HUES6 (cell line): ENCODE measurements around the gene PRKCI.

Source experiments
- H3K27ac ChIP-seq: 2 replicates; pipeline ENCODE4 v1.7.0; 2013; ENCODE audit warnings: low read depth, mild to moderate bottlenecking, low read length, inconsistent platforms
- H3K27me3 ChIP-seq: 2 replicates; pipeline ENCODE4 v1.6.1; 2013; ENCODE audit warnings: low read length; ENCODE audit not compliant: control insufficient read depth, insufficient read depth
- H3K36me3 ChIP-seq: 2 replicates; pipeline ENCODE4 v1.6.1; 2013; ENCODE audit warnings: low read length; ENCODE audit not compliant: control insufficient read depth, insufficient read depth
- H3K4me1 ChIP-seq: 2 replicates; pipeline ENCODE4 v1.6.1; 2013; ENCODE audit warnings: low read length; ENCODE audit not compliant: control insufficient read depth, insufficient read depth
- H3K4me3 ChIP-seq: 2 replicates; pipeline ENCODE4 v1.5.1; 2013; ENCODE audit warnings: low read depth, low read length
- H3K9ac ChIP-seq: one replicate; pipeline ENCODE4 v1.6.1; 2013; ENCODE audit warnings: mild to moderate bottlenecking, low read length
- H3K9me3 ChIP-seq: 2 replicates; pipeline ENCODE4 v1.6.1; 2013; ENCODE audit warnings: low read depth, low read length; ENCODE audit not compliant: control insufficient read depth, insufficient read depth

Gene PRKCI

DNA sequence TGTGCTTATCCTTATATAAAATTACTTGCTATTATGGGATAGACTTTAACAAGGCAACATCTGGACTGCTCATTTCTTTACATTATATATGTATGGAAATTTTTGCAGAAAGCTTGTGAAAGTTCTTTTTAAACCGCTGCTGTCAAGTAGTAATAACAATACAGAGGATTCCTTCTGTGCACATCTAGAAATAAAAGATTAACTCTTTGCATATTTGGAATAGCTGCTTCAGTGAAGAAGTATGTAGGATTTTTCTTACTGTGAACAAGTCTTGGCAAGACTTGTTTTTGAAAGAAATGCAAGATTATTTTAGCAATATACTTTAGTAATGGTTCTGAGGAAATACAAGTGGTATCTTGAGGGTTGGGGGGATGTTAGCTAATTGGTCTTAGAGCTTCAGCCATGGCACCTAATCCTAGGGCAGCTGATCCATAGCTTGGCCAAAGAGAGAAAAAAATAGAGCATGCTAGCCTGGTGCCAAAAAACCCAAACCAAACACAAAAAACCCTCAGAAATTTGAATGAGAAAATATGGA lies 4.3 kb downstream of the PRKCI start:
- Histone ChIP-seq H3K36me3 (no peaks in the 10 kb centered on the region), H3K4me1 (peaks cover 21% of the 10 kb centered on the region), H3K4me3 (no peak overlapping the region), H3K9me3 (no peaks in the 10 kb centered on the region), H3K27ac (no peak overlapping the region), H3K9ac (no peak overlapping the region), H3K27me3 (no peaks in the 10 kb centered on the region)

GRCh38 chr3:170228093-170228766 lies 6.0 kb downstream of the PRKCI start:
- no peaks in the 10 kb centered on the region for H3K27me3 ChIP-seq
- H3K36me3 ChIP-seq: no peaks in the 10 kb centered on the region
- no peak overlapping the region for H3K4me3 ChIP-seq
- H3K9me3 ChIP-seq: no peaks in the 10 kb centered on the region
- H3K4me1 ChIP-seq: peaks cover 21% of the 10 kb centered on the region
- no peak overlapping the region for H3K9ac ChIP-seq
- H3K27ac ChIP-seq: no peak overlapping the region

DNA sequence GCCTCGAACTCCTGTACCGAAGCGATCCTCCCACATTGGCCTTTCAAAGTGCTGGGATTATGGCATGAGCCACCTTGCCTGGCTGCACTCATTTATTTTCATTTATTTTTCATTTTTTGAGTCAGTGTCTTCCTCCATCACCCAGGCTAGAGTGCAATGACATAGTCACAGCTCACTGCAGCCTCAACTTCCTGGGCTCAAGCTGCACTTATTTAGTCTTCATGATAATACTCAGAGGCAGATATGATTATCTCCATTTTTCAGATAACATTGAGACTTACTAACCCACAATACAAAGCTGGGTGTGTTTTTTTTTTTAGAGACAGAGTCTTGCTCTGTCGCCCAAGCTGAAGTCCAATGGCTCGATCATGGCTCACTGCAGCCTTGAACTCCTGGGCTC lies 10.0 kb downstream of the PRKCI start:
- H3K27ac ChIP-seq: no peak overlapping the region

GRCh38 chr3:170233530-170233929 lies 11.3 kb downstream of the PRKCI start:
- H3K9ac ChIP-seq: no peak overlapping the region
- H3K27ac ChIP-seq: no peak overlapping the region
- no peaks in the 10 kb centered on the region for H3K27me3 ChIP-seq
- no peak overlapping the region for H3K4me3 ChIP-seq
- H3K4me1 ChIP-seq: no peaks in the 10 kb centered on the region
- H3K36me3 ChIP-seq: peaks cover 26% of the 10 kb centered on the region
- H3K9me3 ChIP-seq: no peaks in the 10 kb centered on the region

More for the DNA sequence above, 10.0 kb downstream of the PRKCI start:
- no peaks in the 10 kb centered on the region for H3K9me3 ChIP-seq
- no peak overlapping the region for H3K4me3 ChIP-seq
- H3K36me3 ChIP-seq: peaks cover 20% of the 10 kb centered on the region
- 0 out of 2 replicates have a peak, but pooled peaks cover 5% of the 10 kb centered on the region for H3K4me1 ChIP-seq
- no peaks in the 10 kb centered on the region for H3K27me3 ChIP-seq
- no peak overlapping the region for H3K9ac ChIP-seq

- Histone ChIP-seq H3K27ac (no peak overlapping the region), H3K27me3 (no peaks in the 10 kb centered on the region), H3K4me3 (no peak overlapping the region), H3K4me1 (no peaks in the 10 kb centered on the region), H3K36me3 (peaks cover 47% of the 10 kb centered on the region), H3K9ac (no peak overlapping the region), H3K9me3 (no peaks in the 10 kb centered on the region)
These were observed 17.9 kb downstream of the PRKCI start for GRCh38 chr3:170240142-170240541.

DNA sequence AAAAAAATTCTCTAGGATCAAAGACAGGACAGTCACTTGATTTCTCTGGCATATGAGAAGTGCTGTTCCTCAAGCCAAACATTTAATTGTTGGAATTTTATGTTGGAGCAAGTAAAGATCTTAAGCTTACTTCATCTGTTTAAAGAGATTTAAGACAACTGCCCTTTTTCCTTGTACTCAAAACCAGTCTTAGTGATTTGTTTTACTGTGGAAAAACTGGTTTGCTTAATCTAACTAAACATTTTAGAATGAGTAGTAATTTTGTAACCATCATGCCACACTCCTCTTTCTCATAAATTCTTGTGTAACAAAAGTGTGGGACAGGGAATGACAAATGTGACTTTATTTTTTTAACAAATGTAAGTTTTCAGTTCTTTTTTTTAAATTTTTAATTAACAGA lies 18.4 kb downstream of the PRKCI start:
- Histone ChIP-seq H3K9me3 (no peaks in the 10 kb centered on the region), H3K4me3 (no peak overlapping the region), H3K27ac (no peak overlapping the region), H3K27me3 (no peaks in the 10 kb centered on the region), H3K36me3 (peaks cover 46% of the 10 kb centered on the region), H3K4me1 (no peaks in the 10 kb centered on the region), H3K9ac (no peak overlapping the region)

DNA sequence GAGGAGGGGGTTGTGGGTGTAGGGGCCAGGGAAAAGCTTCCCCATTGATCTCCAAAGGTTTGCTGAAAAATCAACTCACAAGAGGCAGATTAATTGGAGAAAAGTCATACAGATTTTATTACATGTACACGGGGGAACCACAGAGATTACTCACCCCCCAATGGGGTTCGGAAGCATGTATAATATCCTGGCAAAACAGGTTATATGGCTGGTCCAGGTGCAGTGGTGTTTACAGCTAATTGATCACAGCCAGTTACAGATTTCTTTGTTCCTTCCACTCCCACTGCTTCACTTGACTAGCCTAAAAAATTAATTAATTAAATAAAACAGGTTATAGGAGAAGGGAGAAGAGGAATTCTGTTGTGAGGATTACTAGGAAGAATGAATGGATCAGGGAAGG lies 22.4 kb downstream of the PRKCI start:
- H3K27ac ChIP-seq: no peak overlapping the region

DNA sequence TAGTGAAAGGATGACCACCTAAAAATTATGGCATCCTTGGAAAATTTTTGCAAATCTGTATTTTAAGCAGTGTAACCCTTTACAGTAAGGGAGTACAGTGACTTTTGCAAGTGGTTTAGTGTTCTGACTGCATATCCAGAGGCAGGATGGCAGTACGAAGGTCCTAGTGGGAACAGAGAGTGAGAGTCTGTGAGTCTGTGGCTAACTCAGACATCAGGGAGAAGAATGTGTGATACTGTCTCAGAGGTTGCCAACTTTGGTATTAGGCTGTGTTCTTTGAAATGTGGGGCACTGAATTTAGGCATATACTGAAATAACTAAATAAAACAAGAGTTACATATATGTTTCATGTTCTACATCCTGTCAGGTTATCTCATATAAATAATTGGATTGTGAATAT lies 25.7 kb downstream of the PRKCI start:
- H3K9me3 ChIP-seq: no peaks in the 10 kb centered on the region
- no peaks in the 10 kb centered on the region for H3K4me1 ChIP-seq
- peaks cover 20% of the 10 kb centered on the region for H3K36me3 ChIP-seq
- H3K9ac ChIP-seq: no peak overlapping the region
- no peak overlapping the region for H3K27ac ChIP-seq
- H3K27me3 ChIP-seq: no peaks in the 10 kb centered on the region
- H3K4me3 ChIP-seq: no peak overlapping the region

More for the DNA sequence above, 22.4 kb downstream of the PRKCI start:
- H3K9me3 ChIP-seq: no peaks in the 10 kb centered on the region
- H3K4me3 ChIP-seq: no peak overlapping the region
- no peaks in the 10 kb centered on the region for H3K4me1 ChIP-seq
- no peaks in the 10 kb centered on the region for H3K27me3 ChIP-seq
- peaks cover 29% of the 10 kb centered on the region for H3K36me3 ChIP-seq
- no peak overlapping the region for H3K9ac ChIP-seq

DNA sequence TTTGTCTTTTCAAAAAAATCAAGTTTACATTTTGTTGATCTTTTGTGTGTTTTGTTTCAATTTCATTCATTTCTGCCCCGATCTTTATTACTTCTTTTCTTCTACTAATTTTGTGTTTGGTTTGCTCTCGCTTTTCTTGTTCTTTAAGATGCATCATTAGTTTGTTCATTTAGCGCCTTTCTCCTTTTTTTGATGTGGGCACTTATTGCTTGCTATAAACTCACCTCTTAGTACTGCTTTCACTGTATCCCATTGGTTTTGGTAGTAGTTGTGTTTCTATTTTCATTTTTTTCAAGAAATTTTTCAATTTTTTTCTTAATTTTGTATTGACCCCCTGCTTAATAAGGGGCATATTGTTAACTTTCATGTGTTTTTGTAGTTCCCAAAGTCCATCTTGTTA lies 34.4 kb downstream of the PRKCI start:
- Histone ChIP-seq H3K4me3 (no peak overlapping the region), H3K9me3 (peaks cover 4% of the 10 kb centered on the region; the same call in 1 of the 2 replicates), H3K36me3 (peaks cover 17% of the 10 kb centered on the region), H3K27ac (no peak overlapping the region), H3K4me1 (peaks cover 10% of the 10 kb centered on the region), H3K9ac (no peak overlapping the region), H3K27me3 (no peaks in the 10 kb centered on the region)

DNA sequence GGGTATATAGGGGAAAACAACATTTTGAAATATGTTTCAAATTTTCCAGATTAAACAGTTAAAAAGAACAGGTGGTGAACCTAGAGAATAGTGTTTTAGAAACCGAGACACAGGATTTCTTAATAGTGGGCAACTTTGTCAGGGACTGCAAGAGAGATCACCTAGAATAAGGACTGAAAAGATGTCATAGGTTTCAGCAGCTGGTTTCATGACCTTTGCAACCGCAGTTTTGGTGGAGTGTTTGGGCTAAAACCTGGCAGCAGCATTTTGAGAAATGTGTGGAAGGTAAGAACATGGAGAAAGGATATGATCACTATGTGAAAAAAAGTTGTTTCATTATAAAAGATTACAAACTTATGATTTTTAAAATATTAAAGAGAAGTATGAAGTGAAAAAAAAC lies 34.9 kb downstream of the PRKCI start:
- peaks cover 22% of the 10 kb centered on the region for H3K36me3 ChIP-seq
- H3K4me1 ChIP-seq: peaks cover 10% of the 10 kb centered on the region
- H3K4me3 ChIP-seq: no peak overlapping the region
- no peak overlapping the region for H3K9ac ChIP-seq
- H3K27ac ChIP-seq: no peak overlapping the region
- peaks cover 4% of the 10 kb centered on the region; the same call in 1 of the 2 replicates for H3K9me3 ChIP-seq
- no peaks in the 10 kb centered on the region for H3K27me3 ChIP-seq

DNA sequence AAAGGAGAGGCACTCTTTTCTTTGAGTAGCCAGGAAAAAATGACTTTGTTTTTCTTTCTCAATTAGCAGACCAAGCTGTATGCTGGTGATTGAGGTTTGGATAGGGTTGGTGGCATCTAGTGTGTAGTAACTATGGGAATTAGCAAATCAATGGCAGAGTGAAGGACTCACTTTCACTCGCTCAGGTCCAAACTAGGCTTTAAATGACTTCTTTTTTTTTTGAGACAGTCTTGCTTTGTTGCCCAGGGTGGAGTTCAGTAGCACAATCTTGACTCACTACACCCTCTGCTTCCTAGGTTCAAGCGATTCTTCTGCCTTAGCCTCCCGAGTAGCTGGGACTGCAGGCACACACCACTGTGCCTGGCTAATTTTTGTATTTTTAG lies 35.9 kb downstream of the PRKCI start:
- H3K9me3 ChIP-seq: peaks cover 4% of the 10 kb centered on the region; the same call in 1 of the 2 replicates
- no peaks in the 10 kb centered on the region for H3K27me3 ChIP-seq
- peaks cover 23% of the 10 kb centered on the region for H3K36me3 ChIP-seq
- no peak overlapping the region for H3K27ac ChIP-seq
- no peak overlapping the region for H3K4me3 ChIP-seq
- peak overlapping the region; percentile 15 for H3K9ac ChIP-seq
- H3K4me1 ChIP-seq: peaks cover 10% of the 10 kb centered on the region
